Measurements from ENCODE around the gene DDX39A.

GRCh38 chr19:14449321-14449720 lies 30.2 kb upstream of the DDX39A start:
- no peak for TF ChIP-seq ZNF384 (IDR thresholded peaks at IDR 0.05)
- no peak for TF ChIP-seq FOXA1 (IDR thresholded peaks at IDR 0.05)
- no peak for TF ChIP-seq CTBP1 (IDR thresholded peaks at IDR 0.05; ENCODE audit: borderline replicate concordance)
- no peak for TF ChIP-seq FOXM1 (IDR thresholded peaks at IDR 0.05; ENCODE audit: borderline replicate concordance)

All from HEK293T (cell line).